Right forelimb (tissue), 1 donor: ENCODE data around the gene NLK.
"Not testable (repeated sequence)": the region's sequence is repeated elsewhere in the genome, so short reads cannot be mapped to it uniquely, and the experiment has no call there.

ENCODE experiments used
- DNase-seq: peaks from one replicate; pipeline ENCODE4 v3.0.0-alpha.2; 2018

The NLK gene

DNA sequence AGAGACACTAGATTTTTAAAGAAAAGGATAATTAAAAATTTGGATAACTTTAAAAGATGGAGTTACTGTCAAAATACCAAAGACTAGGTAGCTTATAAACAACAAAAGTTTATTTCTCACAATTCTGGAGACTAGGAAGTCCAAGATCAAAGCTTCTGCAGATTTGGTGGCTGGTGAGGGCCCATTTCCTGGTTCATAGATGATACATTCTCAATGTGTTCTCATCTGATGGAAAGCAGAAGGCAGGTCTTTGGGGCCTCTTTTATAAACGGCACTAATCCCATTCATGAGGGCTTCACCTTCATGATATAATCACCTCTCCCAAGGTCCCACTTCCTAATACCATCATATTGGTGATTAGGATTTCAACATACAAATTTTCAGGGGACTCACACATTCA lies 33.7 kb downstream of the NLK start:
- no peak for DNase-seq

DNA sequence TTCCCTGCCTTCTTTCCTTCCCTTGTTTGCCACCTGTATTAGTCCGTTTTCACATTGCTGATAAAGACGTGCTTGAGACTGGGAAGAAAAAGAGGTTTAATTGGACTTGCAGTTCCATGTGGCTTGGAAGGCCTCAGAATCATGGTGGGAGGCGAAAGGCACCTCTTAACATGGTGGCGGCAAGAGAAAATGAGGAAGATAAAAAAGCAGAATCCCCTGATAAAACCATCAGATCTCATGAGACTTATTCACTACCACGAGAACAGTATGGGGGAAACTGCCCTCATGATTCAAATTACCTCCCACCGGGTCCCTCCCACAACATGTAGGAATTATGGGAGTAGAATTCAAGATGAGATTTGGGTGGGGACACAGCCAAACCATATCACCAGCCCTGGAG lies 34.7 kb downstream of the NLK start:
- DNase-seq, result not testable (repeated sequence)

DNA sequence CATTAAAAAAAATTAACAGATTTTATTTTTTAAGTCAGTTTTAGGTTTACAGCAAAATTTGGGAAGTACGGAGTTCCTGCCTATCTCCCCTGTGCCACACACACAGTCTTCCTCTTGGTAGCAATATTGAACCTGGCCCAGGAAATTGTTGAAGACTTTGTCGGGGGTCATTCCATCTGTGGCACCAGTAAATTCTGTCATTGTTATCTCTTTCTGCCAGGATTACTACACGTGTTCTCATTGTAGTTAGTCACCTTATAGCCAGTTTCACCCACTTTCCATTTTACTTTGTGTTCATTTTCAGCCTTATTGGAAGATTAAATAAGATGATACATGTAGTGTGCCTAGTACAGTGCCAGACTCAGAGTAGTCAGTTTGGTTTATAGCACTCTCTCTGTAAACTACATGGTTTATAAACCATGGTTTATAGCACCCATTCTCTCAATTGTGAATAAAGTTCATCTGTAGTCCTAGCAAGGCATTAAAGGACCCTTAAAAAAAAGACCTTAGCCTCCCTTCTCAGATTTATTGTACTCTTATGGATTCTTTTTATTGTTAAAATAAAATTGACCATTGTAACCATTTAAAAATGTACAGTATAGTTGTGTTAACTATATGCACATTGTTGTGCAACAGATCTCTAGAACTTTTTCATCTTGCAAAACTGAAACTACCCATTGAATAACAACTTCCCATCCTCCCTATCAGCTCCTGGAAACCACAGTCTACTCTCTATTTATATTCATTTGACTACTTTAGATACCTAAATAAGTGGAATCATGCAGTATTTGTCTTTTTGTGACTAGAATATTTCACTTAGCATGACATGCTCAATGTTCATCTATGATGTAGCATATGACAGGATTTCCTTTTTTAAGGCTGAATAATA lies 36.1 kb downstream of the NLK start:
- no peak for DNase-seq

DNA sequence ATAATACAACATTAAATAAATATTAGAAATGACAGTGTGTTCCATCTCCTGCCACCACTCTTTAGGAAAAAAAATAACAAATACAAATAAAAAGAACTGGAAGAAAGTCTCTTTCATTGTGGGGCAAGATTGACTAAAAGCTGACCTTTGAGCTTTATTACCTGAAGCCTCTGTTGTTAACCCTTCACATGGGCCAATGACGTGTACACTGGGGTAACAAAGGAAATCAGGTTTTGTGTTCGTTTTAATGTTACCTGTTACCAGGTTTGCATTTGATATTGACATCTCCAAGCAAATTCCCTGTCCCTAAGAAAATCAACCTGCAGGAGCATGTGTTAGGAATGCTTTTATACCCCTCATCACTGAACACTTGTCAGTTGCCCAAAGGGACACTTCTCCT lies 39.0 kb downstream of the NLK start:
- no peak for DNase-seq

DNA sequence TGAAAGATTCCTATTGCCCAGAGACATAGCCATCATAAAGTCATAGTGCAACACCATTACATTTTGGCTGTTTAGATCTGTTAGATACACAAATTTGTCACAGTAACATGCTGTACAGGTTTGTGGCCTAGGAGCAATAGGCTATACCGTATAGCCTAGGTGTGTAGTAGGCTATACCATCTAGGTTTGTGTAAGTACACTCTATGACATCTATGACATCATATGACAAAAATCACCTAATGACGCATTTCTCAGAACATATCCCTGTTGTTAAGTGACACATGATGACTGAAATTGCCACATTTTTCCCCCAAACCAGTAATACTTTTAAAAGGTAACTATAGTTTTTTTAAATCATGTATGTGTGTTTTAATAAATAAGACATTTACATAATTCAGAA lies 43.3 kb downstream of the NLK start:
- DNase-seq, result no peak

DNA sequence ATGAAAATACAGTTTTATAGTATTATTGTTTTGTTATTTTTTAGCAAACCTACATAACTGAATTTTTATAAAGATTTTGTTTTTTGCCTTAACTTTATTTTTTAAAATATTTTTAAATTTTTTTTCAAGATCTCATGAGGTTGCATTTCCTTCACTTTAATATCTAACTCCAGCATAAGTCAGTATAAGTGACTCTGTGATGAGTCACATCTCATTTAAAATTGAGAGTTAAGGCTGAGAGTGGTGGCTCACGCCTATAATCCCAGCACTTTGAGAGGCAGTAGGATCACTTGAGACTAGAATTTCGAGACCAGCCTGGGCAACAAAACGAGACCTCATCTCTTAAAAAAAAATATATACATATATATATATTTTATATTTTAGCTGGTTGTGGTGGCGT lies 44.0 kb downstream of the NLK start:
- no peak for DNase-seq

DNA sequence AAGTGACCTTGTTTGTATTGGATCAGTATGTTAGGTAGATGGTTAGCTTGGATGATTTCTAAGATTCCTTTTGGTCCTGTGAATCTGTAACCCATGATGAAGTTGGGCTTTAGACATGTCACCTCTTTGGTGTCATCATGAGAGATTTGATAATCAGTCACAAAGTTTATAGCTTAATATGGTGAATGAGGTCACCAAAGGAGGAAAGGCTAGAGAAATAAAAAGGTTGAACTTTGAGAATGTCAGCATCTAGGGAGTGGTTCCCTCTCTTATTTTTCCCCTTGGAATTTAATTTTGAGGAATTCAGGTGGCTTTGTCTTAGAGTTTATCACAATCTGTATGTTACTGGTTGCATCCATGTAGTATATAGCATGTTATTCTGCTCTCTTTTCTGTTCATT lies 45.3 kb downstream of the NLK start:
- DNase-seq, result no peak

DNA sequence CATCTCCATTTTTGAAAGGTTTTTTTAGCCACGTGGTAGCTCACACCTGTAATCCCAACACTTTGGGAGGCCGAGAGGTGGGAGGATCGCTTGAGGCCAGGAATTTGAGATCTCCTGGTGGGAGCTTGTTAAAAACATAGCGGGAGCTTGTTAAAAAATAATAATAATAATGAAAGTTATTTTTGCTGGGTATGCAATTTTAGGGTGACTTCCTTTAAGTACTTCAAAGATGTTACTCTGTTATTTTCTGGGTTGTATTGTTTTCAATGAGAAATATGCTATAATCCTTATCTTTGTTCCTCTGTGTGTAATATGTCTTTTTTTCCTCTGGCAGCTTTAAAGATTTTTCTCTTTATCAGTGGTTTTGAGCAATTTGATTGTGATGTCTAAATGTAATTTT lies 48.1 kb downstream of the NLK start:
- no peak for DNase-seq

DNA sequence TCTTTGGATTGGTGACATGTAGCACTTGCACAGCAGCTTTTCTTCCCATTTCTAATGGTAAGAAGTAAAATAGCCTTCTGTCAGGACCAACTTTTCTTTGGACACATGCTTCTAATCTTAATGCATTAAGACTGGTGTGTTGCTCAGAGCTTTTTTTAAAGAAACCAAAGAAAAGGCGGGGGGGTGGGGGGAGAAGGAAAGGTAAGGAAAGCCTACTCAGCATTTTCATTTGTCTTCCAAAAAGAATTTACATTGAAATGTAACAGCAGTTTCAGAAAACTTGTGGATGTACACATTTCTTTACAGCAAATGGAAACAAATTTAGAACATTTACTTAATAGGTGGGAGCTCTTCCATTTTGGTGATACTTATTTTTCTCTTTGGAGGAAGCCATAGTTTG lies 49.6 kb downstream of the NLK start:
- DNase-seq, result no peak

DNA sequence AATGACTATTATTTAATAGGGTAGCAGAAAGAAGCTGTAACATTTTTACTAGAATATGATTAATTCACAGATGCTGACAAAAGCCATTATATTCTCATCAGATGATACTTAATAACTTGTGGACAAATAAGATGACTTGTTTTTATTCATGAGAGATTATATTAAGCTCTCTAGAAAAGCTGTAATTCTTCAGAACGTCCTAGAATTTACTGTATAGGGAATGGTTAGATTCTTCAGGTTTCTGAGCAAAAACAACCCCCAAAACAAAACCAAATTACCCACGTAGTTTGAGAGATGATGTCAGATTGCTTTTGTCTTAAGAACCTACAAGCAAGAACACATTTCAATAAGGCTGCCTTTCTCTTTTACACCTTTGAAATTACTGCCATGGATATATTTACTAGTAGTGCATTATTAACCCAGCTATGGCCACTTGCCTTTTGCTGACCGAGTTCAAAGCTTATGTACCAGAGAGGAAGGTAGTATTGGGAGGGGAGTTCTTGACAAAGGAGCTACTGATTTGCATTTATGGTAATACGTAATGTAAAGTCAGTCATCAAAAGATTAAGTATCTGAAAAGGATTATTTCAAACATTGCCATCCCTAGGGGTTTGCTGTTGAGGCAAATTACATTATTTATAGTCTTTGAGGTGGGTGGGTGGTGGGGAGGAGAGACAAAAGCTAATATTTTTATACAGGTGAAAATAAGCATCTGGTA lies 51.7 kb downstream of the NLK start:
- DNase-seq, result no peak

DNA sequence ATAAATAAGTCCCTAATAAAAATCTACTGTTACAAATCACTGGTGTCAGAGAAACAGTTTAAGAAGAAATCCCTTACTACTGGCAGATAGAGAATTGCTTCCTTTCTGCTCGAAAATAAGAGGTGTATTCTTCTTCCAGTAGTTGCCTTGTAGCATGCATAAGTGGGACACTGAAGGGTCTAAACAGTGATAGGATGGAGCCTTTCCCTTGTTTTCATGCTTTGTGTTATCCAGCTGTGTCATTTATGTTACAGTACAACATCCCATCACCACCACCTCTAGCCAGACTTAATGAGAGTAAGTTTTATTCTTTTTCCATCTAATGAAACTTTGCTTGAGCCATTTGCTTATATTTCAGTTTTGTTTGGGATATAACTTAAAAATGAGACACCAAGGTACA lies 54.3 kb downstream of the NLK start:
- DNase-seq, result no peak

DNA sequence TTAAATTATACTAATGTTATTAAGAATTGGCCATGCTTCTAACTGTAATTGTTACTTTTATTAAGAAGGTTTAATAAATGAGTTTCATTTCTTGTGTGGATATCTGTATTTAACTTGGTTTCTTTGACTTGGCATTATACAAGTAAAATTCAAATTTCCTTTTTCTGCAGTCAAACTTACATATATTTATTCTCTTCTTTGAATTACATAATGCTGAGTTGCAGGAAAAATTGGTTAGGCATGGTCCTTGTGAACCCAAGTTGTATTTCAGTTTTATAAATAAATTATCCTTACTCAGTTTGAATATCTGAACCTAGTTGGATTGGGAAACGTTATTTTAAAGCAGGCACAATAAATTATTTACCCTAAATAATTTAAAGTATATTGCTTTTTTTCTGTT lies 54.8 kb downstream of the NLK start:
- no peak for DNase-seq

DNA sequence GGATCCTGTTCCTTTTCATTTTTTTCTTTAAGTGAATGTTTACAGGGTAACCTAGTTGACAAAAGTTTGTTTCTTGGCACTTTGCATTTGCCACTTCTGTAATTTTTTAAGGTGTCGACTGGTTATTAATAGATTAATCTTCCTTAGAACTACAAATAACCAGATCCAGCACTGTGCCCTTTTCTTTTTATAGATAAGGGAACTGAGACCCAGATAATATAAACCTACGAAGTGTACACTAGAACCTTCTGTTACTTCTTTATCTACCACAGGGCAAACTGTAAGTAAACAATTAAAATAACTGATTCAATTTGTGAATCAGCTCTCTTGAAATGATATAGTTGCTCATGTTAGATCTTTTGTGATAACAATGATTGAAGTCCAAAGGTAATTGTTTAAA lies 55.4 kb downstream of the NLK start:
- DNase-seq, result no peak

DNA sequence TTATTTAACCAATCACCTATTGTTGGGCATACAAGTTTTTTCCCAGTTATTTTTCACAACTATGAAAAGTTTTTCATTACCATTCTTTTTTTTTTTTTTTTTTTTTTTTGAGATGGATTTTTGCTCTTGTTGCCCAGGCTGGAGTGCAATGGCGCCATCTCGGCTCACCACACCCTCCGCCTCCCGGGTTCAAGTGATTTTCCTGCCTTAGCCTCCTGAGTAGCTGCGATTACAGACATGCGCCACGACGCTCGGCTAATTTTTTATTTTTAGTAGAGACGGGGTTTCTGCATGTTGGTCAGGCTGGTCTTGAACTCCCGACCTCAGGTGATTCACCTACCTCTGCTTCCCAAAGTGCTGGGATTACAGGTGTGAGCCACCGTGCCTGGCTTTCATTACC lies 56.1 kb downstream of the NLK start:
- not testable (repeated sequence) for DNase-seq

DNA sequence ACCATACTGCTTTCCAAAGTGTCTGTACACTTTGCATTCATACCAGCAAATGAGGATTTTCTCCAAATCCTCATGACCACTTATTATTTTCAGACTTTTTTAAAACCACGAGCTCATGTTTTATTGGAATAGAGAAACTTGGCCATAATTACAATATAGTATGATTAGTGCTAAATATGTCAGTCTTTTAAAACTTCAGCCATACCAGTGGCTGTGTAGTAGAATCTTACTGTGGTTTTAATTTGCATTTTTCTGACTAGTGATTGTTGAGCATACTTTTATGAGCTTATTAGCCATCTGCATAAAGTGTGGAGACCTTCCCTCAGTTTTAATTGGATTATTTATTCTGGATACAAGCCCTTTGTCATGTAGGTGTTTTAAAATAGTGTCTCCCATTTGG lies 57.8 kb downstream of the NLK start:
- DNase-seq, result no peak

DNA sequence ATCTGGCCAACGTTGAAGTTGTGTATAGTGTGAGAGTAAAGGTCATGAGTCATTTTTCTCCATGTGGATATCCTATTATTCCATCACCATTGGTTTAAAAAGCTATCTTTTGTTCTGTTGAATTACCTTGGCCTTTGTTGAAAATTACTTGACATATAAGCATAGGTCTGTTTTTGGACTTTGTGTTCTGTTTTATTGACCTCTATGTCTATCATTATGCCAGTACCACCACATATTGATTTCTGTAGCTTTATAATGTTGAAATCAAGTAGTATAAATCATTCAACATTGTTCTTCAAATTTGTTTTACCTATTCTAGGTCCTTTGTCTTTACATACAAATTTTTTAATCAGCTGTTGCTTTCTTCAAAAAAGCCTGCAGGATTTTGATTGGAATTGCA lies 58.5 kb downstream of the NLK start:
- DNase-seq, result no peak

DNA sequence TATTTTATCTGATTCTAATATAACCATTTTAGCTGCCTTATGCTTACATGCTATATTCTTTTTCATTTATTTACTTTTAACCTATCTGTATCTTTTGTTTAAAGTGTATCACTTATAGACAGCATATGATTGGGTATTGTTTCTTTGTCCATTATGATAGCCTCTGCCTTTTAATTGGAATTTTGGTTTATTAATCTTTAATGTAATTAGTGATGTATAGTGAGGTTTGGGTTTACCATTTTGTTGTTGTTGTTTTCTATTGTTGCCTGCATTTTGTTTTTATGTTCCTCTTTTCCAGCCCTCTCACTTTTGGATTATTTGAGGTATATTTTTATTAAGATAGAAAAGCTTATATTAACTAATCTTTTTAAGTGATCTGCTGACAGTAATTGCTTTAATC lies 59.4 kb downstream of the NLK start:
- DNase-seq, result no peak

DNA sequence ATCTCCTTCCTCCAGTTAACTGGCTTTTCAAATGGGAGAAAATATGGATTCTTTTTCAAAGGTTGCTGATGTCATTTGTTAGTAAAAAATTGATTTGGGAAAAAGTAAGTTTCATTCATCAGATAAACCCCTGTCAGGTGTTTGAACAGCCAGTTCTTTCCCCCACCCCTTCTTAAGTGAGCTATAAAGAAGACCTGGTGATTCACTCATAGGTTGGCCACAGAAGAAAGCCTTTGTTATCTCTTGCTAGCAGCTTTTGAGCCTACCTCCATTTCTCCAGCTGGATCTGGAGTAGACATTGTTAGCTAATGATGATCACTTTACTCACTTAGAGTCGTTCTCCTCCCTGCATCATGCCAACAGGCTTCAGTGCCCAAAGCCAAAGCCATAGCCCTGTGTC lies 63.0 kb downstream of the NLK start:
- DNase-seq, result no peak

DNA sequence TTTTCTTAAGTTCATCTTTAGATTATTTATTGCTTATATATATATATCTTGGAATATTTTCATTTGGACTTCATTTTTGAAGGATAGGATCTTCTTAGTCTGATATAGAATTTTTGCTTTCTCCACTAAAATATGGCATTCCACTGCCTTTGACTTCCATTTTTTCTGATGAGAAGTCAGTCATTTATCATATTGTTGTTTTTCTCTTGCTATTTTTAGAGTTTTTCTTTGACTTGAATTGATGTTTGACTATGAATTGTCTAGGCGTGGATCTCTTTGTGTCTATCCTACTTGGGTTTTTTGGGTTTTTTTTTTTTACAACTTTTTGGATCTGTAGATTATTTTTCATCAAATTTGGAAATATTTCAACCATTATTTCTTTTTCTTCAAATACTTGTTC lies 67.7 kb downstream of the NLK start:
- DNase-seq, result no peak

DNA sequence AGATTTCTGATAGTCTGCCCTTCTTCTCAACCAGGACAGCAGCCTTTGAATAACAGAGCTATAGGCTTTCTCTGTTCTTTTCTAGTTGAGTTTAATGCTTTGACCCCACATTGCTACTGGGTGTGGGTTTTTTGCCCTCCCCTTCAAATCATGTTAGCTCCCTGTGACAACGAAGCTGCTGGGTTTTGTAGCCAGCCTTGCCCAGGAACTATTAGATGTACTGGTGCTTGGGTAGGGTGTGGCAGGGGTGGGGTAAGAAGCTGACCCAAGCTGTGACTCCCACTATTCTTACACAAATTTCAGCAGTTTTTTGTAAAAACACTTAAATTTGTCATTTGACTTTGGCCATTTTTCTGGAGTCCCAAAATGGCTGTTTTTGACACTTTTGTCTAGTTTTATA lies 69.7 kb downstream of the NLK start:
- DNase-seq, result no peak

DNA sequence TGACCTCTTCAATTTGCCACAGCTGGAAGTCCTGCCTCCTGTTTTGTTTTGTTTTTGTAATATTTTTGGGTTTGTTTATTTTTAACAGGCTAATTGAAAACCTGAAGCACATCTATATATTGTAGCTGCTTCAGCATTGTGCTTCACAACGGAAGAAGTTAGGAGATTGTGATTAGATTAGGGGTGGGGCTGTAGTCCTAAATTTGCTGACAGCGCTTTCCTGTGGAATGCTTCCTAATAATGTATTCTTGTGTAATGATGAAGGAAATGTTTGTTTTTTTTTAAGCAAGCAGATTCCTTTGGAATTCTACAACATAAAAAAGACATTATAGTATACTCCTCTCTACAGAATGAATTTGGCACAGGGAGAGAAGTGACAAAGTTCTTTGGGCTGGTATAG lies 70.1 kb downstream of the NLK start:
- DNase-seq, result no peak

DNA sequence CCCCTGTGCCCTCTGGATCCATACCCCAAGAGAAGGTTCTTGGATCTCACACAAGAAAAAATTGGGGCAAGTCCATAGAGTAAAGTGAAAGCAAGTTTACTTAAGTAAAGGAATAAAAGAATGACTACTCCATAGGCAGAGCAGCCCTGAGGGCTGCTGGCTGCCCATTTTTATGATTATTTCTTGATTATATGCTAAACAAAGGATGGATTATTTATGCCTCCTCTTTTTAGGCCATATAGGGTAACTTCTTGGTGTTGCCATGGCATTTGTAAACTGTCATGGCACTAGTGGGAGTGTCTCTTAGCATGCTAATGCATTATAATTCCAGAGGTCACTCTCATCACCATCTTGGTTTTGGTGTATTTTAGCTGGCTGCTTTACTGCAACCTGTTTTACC lies 70.8 kb downstream of the NLK start:
- DNase-seq, result no peak

DNA sequence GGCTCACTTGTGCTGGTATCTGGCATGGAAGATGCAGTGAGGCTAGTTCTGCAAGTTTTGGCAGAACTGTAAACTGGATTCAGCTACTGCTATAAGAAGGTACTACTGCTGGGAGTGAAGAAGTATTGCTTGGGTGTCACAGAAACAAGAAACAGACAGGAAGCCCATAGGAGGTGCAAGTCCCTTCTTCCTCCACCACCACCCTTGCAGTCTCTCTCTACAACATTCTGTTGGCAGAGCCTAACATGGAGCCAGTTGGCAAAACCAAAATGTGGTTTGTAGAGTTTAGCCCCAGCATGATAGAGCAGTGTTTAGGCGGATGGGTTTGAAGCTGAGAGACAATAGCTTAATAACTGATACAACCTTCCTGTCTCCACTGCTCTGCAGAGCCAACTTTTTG lies 72.6 kb downstream of the NLK start:
- DNase-seq, result no peak

DNA sequence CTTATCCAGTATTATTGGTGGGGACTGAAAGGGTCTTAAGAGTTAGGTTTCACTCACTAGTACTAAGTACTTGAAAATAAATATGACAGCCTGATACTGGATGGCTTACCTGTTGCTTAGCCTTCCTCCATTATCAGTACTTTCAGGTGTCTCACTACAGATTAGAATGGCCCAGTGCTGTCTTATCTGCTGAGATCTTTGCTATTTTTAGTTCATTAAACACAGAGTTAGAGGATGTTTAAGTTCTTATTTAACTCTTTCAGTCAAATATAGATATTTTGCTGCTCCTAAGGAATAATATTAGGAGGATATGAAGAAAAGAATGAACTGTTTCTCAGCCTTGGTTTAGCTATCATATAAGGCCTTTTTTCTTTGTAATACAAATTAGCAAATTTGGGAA lies 74.8 kb downstream of the NLK start:
- DNase-seq, result no peak

DNA sequence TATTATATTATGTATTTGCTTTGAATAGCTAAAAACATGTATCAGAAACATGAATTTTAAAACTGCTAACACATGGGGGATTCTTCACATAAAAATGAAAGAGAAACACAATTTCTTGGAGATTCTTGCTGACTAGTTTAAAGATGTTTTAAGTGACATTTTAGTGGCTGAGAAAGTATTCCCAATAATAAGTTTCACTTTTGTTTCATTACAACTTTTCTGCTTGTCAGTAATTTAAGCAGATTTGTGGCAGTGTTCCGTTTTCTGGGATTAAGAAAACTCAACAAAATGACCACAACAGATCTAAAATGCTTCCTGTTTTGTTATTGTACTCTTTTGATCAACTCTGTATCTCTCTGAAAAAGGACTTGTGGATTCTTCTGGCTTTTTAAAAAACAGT lies 75.9 kb downstream of the NLK start:
- no peak for DNase-seq
